Chondrocyte (in vitro differentiated cells): Measurements from ENCODE around the gene SLC40A1. TPM values are rescaled to one million over a fixed set of nuclear protein-coding genes. Genes with fewer than 3 reads are reported as not detected.

Experiments
- DNase-seq: peaks from one replicate; pipeline ENCODE4 v3.0.0; 2021; ENCODE audit warnings: mixed read lengths, low spot score
- H3K27ac Mint-ChIP-seq: one replicate; pipeline ENCODE4 v1.8.0; 2021; ENCODE audit warnings: mild to moderate bottlenecking, moderate library complexity, mixed read lengths; ENCODE audit not compliant: unreplicated experiment
- H3K27me3 Mint-ChIP-seq: 2 replicates; pipeline ENCODE4 v1.8.0; 2021; ENCODE audit warnings: low read depth, mixed read lengths
- H3K36me3 Mint-ChIP-seq: 2 replicates; pipeline ENCODE4 v1.8.0; 2021; ENCODE audit warnings: low read depth, mixed read lengths
- H3K4me1 Mint-ChIP-seq: 2 replicates; pipeline ENCODE4 v1.8.0; 2021; ENCODE audit warnings: low read depth, mild to moderate bottlenecking, mixed read lengths
- H3K4me3 Mint-ChIP-seq: one replicate; pipeline ENCODE4 v1.8.0; 2021; ENCODE audit warnings: mild to moderate bottlenecking, moderate library complexity, mixed read lengths; ENCODE audit not compliant: unreplicated experiment
- H3K9me3 Mint-ChIP-seq: 2 replicates; pipeline ENCODE4 v1.8.0; 2021; ENCODE audit warnings: low read depth, mixed read lengths
- CTCF ChIP-seq: fragments of 200-600 bp; sonication (generic); IDR thresholded peaks from 2 replicates; pipeline ENCODE4 v1.5.0; 2021; ENCODE audit warnings: antibody characterized with exemption, mild to moderate bottlenecking, moderate library complexity
- total RNA-seq: library from RNA; stranded (reverse); gene quantifications from 3 replicates; pipeline ENCODE4 v1.2.1, GENCODE V29; 2021

The SLC40A1 gene
- total RNA-seq, 1 donor from 2014 or later: 20.3 TPM

DNA sequence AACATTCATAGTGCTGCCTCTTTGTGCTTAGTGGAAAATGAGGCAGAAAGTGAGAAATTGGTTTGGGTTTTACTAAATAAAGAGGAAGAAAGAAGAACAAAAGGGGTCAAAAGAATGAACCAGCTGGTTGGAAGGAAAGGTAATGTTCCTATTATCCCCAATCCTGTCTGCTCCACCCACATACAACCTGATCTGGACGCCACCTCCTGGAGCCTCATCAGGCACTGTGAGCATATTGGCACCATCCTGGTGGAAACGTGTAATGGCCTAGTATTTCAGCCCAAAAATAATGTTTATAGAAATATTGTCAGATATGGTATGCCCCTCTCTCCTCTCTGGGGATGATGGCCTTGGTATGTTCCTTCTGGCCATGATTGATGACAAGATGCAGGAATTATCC, 45.0 kb upstream of the SLC40A1 start:
- no peak for TF ChIP-seq CTCF
- peaks cover 31% of the 10 kb centered on the region for H3K4me1 Mint-ChIP-seq
- no peaks in the 10 kb centered on the region for H3K9me3 Mint-ChIP-seq
- no peaks in the 10 kb centered on the region for H3K27me3 Mint-ChIP-seq
- H3K4me3 Mint-ChIP-seq: no peak overlapping the region
- H3K27ac Mint-ChIP-seq: no peak overlapping the region
- no peak for DNase-seq
- H3K36me3 Mint-ChIP-seq: no peaks in the 10 kb centered on the region

GRCh38 chr2:189624648-189625355, 44.2 kb upstream of the SLC40A1 start:
- H3K36me3 Mint-ChIP-seq: no peaks in the 10 kb centered on the region
- DNase-seq: no peak
- H3K27ac Mint-ChIP-seq: no peak overlapping the region
- TF ChIP-seq CTCF: no peak
- H3K4me1 Mint-ChIP-seq: peaks cover 24% of the 10 kb centered on the region
- no peaks in the 10 kb centered on the region for H3K9me3 Mint-ChIP-seq
- no peaks in the 10 kb centered on the region for H3K27me3 Mint-ChIP-seq
- no peak overlapping the region for H3K4me3 Mint-ChIP-seq

- no peak for TF ChIP-seq CTCF
- no peaks in the 10 kb centered on the region for H3K27me3 Mint-ChIP-seq
Measured at GRCh38 chr2:189623049-189623448, 42.5 kb upstream of the SLC40A1 start.

GRCh38 chr2:189621781-189622180, 41.2 kb upstream of the SLC40A1 start:
- DNase-seq: no peak
- Mint-ChIP-seq H3K4me1 (peaks cover 3% of the 10 kb centered on the region), H3K27me3 (no peaks in the 10 kb centered on the region), H3K36me3 (no peaks in the 10 kb centered on the region), H3K4me3 (no peak overlapping the region), H3K27ac (no peak overlapping the region), H3K9me3 (no peaks in the 10 kb centered on the region)
- no peak for TF ChIP-seq CTCF

More at GRCh38 chr2:189623049-189623448, 42.5 kb upstream of the SLC40A1 start:
- peaks cover 8% of the 10 kb centered on the region for H3K4me1 Mint-ChIP-seq
- H3K36me3 Mint-ChIP-seq: no peaks in the 10 kb centered on the region
- DNase-seq: no peak
- no peak overlapping the region for H3K4me3 Mint-ChIP-seq
- no peak overlapping the region for H3K27ac Mint-ChIP-seq
- H3K9me3 Mint-ChIP-seq: no peaks in the 10 kb centered on the region

DNA sequence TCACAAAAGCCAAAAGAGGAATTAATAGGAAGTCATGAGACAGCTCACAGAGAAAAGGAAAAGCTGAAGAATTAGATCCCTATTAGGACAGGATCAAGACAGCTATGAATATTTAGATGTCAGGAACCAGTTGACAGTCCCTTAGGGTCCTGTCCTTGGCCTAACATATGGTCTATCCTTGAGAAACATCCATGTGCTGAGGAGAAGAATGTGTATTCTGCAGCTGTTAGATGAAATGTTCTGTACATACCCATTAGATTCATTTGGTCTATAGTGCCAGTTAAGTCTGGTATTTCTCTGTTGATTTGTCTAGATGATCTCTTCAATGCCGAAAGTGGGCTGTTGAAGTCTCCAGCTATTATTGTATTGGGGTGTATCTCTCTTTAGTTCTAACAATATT, 37.6 kb upstream of the SLC40A1 start:
- no peak overlapping the region for H3K4me3 Mint-ChIP-seq
- H3K4me1 Mint-ChIP-seq: peaks cover 11% of the 10 kb centered on the region
- no peaks in the 10 kb centered on the region for H3K27me3 Mint-ChIP-seq
- TF ChIP-seq CTCF: no peak
- H3K27ac Mint-ChIP-seq: no peak overlapping the region
- no peaks in the 10 kb centered on the region for H3K9me3 Mint-ChIP-seq
- no peak for DNase-seq
- no peaks in the 10 kb centered on the region for H3K36me3 Mint-ChIP-seq
